GM21381 (cell line): ENCODE measurements around the gene TRIM25.
"Not testable (repeated sequence)": the region's sequence is repeated elsewhere in the genome, so short reads cannot be mapped to it uniquely, and the experiment has no call there.

Source experiments
- ATAC-seq: cut with Tn5 transposase; IDR thresholded peaks from one replicate; pipeline ENCODE4 v1.9.1; 2021; ENCODE audit warnings: mild to moderate bottlenecking, moderate library complexity; ENCODE audit not compliant: unreplicated experiment

Gene TRIM25, protein sequence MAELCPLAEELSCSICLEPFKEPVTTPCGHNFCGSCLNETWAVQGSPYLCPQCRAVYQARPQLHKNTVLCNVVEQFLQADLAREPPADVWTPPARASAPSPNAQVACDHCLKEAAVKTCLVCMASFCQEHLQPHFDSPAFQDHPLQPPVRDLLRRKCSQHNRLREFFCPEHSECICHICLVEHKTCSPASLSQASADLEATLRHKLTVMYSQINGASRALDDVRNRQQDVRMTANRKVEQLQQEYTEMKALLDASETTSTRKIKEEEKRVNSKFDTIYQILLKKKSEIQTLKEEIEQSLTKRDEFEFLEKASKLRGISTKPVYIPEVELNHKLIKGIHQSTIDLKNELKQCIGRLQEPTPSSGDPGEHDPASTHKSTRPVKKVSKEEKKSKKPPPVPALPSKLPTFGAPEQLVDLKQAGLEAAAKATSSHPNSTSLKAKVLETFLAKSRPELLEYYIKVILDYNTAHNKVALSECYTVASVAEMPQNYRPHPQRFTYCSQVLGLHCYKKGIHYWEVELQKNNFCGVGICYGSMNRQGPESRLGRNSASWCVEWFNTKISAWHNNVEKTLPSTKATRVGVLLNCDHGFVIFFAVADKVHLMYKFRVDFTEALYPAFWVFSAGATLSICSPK

DNA sequence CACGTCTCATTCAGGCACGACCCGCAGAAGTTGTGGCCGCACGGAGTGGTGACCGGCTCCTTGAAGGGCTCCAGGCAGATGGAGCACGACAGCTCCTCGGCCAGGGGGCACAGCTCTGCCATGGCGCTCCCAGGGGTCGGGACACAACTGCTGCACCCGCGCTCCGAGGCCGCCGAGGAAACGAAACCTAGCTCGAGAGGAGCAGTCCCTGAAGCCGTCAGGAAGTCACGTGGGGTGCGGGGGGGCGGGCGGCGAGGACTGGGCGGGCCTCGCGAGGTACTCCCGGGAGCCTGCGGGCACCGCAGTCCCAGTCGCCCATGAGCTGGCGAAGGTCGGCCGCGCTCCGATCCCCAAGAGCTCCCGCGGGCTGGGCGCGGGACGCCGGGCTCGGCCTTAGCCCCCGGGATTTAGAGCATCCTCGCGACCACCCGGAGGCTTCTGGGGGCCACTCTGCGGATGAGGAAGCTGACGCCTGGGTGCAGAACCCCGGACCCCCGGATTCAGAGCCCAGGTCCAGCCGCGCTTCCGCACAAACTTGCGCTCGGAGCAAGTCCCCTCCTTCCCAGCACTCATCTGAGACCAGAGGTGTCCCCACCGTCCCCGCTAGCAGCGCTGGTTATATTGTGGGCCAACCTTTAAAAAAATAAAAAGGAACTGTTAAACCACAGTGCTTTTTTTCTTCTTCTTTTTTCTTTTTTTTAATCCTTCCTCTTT is at the start of gene TRIM25:
TRIM25 (minus strand) TSS at position 183 of the 714 bp plus-strand sequence; CDS start at position 122, 61 bp downstream.
- ATAC-seq, result peak; percentile 69

DNA sequence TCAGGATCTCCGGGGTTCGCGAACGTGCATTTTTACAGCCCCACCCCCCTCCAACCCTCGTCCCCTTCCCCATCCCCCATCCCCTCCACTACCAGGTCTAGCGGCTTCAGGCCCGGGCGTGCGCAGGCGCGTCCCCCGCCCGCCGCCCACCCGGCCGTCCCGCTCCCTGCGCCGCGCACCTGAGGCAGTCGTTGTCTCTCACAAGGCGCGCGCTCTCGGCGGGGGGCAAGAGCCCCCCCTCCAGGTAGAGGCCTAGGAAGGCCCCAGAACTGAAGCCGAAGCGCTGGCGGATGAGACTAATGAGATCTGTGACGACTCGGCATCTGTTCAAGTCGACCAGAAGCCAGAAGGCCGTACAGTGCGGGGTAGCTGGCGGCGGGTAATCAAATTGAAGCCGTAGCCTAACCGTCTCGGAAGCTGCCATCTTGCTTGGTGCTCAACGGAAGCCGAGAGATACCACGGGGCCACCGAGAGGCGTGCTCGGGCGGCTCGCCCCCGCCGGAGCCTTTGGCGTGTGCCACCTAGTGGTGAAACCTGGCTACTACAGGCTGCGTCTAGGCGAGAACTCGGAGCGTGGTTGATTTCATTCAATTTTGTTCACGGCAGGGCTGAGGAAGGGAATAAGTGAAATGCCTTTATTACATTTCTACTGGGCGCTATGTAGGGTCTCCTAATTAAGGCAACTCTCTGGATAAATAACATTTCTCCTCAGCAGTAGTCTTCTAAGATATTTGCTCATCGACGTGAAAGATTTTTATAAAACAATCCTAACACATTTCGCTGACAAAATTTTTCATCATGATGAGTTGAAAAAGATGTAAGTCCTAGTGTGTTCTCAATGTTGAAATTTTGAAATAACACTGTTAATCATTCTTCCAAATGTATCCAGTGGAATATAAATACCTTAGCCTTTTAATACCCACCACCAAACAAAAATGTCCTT is 47.0 kb upstream of the TRIM25 start, which contains the start of gene COIL:
COIL (minus strand) TSS at position 455 of the 943 bp plus-strand sequence; CDS start at position 424, 31 bp downstream.
- peak; percentile 98 for ATAC-seq

DNA sequence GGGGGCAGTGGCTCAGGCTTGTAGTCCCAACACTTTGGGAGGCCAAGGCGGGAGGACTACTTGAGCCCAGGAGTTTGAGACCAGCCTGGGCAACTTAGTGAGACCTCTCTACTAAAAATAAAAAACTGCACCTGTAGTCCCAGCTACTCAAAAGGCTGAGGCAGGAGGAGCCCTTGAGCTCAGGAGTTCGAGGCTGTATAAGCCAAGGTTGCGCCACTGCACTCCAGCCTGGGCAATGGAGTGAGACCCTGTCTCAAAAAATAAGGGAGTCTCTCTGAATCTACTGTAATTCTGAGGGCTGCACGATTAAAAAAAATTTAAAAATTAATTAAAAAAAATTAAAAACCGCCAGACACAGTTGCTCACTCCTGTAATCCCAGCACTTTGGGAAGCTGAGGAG is 43.1 kb upstream of the TRIM25 start:
- ATAC-seq, result no peak

DNA sequence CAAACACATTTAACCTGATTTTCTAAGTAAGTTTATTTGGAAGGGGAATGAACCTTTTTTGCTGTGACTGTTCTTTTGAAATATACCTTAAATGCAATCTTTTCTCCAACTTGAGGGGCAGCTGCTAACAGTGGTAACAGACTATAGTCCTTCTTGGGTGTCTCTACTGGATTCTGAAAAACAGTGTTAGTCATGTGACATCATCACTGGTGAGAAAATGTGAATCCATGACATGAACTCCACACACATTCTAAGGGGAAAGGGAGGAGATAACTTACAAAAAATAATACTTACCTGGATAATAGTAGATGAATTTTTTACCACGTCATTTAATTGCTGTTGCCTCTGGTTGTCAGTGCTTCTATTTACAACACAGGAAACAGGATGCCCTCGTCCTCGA is 35.7 kb upstream of the TRIM25 start:
- ATAC-seq, result no peak

DNA sequence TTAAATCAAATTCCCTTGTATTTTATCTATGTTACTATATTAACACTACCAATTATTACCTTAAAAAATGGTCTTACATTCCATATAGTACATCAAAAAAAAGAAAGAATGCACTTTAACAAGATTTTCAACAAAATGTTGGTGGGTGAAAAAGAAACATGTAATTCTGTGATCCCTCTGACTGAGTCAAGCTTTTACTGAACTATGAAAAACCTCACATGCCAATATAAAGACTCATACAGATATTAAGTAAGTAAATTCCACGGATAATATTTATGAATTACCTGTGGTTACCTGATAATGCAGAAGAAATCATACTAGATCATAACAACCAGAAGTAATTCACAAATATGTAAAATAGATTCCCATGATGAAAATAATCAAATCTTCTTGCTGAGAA is 34.6 kb upstream of the TRIM25 start:
- no peak for ATAC-seq

DNA sequence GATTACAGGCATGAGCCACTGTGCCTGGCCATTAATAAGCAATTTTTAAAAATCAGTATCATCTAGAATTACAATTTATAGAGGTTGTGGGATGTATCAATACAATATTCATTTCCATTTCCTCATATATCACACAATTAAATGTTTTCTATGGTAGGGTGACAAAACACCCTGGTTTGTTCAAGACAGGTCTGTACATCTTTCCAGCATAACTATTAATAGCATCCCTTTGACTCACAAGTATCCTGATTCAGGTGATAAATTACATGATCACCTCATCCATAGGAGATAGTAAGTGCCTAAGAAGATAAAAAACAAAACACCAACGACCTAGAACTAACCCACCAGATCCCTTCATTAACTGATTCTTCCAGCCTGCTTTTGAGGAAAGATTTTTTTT is 33.9 kb upstream of the TRIM25 start:
- no peak for ATAC-seq

DNA sequence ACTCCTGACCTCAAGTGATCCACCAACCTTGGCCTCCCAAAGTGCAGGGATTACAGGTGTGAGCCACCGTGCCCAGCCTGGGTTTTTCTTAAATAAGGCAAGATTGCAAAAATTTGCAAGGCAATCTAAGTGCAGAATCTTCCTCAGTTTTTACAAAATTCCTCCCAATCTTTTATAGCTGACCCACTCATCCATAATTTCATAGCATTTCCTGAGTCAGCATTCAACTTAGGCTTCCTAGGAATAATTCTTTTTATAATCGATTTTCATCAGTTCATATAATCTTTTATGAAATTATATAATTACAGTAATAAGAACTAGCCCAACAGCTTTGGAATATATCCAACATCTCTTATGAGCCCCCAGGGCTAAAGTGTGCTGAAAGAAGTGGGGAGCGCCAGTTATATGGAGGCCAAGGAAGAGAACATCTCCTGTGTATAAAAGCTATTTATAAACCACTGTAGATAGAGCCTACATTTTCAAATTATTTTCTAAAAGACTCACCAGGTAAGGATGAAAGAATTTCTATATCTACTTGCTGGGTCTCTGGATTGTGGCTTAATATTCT is 32.2 kb upstream of the TRIM25 start:
- ATAC-seq, result no peak

DNA sequence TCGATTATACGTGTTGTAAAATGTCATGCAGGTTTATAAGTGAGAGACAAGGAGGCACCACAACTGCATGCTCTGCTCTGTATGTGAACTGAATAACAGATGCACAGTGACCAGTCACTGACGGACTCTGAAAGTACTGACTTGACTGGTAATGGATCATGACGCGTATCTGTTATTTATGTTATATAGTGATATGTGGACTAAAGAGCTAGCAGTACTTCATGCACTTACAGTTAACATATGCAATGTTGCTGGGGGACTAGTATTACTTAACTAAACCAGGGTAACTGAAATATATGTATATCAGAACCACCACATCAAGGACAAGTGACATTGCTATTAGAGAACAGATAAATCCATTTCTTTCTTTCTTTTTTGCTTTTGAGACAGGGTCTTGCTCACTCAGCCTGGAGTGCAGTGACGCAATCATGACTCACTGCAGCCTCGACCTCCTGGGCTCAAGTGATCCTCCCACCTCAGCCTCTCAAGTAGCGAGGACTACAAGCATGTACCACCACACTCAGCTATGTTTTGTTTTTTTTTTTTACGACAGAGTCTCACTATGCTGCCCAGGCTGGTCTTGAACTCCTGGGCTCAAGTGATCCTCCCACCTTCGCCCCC is 29.8 kb upstream of the TRIM25 start:
- no peak for ATAC-seq

DNA sequence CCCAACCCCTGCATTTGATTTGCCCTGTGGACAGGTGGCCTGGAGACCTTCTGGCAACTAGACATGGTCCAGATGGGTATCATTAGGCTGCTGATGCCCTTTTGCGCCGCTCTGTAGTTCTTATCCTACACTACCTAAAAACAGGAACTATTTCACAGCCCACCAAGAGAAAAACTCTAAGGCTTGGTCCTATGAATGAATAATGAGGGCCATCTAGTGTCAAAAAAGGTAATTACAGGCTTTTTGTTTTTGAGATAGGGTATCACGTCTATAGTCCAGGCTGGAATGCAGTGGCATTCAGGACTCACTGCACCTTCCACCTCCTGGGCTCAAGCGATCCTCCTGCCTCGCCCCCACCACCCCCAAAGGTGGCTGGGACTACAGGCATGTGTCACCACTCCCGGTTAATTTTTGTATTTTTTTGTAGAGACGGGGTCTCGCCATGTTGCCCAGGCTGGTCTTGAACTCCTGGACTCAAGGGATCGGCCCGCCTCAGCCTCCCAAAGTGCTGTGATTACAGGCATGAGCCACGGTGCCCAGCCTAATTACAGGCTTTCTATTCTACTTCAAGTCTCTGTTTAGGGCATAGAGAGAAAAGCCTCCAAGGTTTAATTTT is 26.1 kb upstream of the TRIM25 start:
- ATAC-seq, result no peak

DNA sequence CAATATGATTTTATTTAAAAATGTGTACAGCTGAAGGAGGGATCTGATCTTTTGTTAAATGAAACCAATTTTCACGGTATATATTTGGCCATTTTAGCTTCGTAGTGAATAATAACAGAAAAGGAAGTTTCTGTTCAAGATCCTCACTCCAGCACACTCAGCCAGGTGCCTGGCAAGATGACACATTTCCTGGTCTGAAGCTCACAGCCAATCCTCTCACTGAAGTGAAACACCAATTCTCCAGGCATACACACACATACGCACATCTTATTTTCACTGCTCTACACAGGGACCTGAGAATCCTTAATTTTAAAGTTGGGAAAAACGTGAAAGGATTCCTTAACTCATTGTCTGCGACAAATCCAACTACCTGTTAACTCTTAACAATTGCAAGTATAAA is 24.4 kb upstream of the TRIM25 start:
- ATAC-seq, result not testable (repeated sequence)

DNA sequence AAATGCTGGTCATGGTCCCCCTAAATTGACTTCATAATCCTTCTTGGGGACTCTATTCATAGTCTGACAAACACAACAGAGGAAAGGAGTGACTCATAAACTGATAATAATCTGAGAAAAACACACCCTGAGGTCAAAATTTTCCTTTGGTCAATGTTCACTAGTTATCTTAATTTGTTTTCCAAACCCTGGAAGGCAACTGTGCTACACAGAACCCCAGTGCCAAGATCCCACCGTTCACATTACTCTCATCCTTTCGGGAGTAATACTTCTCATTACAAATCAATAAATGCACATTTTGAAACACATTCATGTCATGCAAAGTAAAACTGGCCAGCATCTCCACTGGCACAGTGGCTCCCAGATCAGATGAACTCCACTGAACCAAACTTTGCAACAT is 23.8 kb upstream of the TRIM25 start:
- ATAC-seq, result no peak

DNA sequence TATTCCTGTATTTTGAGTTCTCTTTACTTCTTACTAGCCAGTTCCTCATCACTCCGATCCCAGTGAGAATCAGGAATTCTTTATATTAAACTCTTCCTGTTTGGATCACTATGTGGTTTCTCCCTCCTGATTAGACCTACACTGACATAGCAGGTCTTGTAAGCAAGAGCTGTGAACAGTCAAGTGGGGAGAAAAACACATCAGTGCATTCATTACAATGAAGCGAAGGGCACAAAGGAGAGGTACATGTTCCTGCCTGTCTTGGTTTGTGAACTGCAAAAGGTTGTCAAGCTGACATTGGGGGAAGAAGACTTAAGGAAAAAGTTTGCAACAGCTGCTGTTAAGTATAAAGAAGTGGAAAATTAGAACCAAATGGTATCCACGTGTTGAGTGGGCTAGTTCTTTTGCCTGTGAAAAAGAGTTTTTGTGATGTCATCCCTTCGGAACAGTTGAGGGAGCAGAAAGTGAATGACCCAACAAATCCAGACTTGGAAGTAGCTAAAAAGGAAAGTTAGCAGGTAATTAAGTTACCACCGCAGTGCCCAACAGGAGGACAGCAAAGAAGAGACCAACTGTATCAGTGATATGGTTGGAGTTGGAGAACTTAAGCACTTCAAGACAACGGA is 23.0 kb upstream of the TRIM25 start:
- no peak for ATAC-seq

DNA sequence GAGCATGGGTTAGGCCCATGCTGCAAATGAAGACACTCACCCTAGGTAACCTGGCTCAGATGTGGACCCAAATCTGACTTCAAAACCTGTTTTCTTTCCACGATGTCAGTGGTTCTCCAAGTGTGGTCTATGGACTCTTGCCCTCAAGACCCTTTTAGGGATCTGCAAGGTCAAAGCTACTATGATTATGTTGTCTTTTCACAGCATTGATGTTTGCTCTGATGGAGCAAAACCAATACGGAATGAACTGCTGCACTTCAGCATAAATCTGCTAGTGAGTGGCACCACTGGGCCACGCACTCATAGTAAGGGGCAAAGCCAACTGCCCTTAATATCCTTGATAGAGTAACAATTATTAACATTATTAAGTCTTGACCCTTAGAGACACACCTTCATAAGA is 21.6 kb upstream of the TRIM25 start:
- ATAC-seq, result no peak

DNA sequence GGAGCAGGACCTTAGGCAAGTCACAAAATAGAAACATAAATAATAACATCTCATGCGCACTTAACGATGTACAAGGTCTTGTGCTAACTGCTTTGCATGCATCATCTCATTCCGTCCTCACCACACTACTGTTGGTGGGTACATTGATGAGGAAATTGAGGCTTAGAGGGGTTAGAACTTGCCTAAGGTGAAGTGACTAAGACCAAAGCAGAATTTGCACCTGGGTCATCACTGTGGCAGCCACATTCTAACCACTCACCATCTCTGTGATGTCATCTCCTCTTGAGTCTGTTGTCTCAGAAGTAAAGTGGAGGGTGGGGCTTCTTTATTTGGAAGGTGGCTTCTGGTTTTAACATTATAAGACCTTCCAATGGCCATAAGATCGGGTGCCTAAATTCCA is 20.4 kb upstream of the TRIM25 start:
- no peak for ATAC-seq

DNA sequence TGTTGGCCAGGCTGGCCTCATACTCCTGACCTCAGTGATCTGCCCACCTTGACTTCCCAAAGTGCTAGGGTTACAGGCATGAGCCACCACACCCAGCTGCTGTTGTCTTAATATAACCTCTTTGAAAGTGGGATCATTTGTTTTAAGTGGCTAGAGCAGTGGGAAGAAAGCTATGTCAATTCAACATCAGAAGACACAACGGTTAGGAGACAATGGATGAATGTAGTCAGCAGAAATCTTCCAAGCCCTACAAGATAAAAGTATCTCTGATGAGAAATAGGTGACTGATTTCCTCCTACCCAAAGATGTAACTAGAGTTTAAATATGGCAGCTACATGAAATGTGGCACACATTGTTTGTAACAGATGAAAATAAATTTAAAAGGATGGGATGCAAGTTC is 20.0 kb upstream of the TRIM25 start:
- no peak for ATAC-seq

DNA sequence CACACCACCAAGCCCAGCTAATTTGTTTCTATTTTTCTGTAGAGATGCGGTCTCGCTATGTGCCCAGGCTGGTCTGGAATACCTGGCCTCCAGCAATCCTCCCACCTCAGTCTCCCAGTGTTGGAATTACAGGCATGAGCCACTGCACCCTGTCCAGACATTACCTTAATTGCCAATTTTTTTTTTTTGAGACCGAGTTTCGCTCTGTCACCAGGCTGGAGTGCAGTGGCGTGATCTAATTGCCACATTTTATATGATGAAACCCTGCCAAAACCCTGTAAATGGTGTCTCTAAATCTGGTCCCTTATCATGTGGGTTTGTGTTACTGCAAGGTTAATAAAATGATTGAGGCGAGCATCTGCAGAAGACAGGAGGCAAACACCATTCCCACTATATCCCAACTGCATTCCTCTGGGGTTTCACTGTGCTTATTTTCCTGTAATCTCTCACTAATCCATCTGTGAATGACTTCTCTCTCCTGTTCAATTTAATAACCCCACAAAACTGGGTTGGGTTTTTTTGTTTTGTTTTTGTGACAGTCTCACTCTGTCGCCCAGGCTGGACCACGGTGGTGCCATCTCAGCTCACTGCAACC is 19.4 kb upstream of the TRIM25 start:
- ATAC-seq, result no peak

DNA sequence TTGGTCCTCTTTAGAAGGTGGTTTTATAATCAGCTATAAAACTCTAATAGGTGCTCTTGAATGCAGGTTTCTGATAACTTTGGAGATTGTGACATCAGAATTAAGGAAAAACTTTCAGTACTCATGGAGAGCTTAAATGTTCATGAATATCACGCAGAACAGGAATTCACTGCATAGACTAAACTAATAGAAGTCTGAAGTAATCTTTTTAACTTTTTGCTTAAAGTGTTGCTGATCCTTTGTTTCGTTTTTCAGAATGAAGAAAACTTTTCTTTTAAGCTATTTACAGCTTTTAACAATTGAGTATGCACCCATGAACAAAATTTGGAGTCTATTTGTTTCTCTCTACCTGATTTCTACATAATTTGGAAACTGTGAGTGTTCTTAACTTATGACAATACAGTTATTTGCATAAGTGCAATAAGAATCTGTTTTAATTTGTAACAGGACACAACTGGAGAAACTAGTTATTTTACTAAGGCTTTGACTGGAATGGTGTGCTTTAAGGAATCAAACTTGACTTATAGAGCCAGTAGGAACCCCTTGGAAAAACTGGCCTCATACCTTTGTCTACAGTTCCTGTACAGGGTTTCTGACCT is 17.0 kb upstream of the TRIM25 start:
- no peak for ATAC-seq

DNA sequence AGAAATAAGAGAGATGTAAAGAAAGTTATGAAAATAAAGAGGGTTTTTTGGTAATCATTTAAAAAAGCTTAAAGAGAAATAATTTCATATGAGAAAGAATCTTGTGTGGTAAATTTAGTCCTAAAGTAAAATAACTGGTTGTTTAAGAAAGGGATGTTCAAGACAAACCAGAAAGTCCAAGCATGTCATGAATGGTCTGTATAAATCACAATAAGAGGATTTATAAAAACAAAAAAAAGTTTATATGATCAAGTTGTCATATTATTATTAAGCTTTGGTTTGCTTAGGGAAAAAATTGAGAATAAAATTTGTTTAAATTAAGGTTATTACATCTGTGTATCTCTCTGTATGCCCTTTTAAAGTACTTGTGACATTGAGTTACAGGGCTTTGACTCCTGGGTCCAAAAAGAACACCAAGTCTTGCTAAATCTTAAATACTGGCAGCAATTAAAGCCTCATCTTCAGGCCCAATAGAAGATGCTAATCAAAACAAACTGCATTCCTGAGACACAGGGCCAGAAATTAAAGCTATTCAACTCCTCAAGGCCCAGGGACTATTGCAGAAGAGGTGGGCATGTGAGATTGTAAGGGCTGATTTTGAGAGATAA is 15.6 kb upstream of the TRIM25 start:
- no peak for ATAC-seq
